ENCODE measurements around the gene CDKN2B-AS1.

CDKN2B-AS1 gene

GRCh38 chr9:22129133-22129532, 134.5 kb downstream of the CDKN2B-AS1 start:
- Histone ChIP-seq H4K12ac (ENCODE audit: low read depth, low read length) (no peak overlapping the region), H3K9ac (ENCODE audit: low read length) (no peak overlapping the region), H3K18ac (ENCODE audit: low read length) (no peak overlapping the region), H3K4me3 (ENCODE audit: low read depth, low read length) (no peak overlapping the region), H3K79me2 (ENCODE audit: control insufficient read depth, insufficient read depth, low read length, poor library complexity) (peaks cover 2% of the 10 kb centered on the region), H3K27me3 (ENCODE audit: insufficient read depth, low read length) (no peaks in the 10 kb centered on the region), H3K4ac (ENCODE audit: low read depth, low read length) (no peak overlapping the region), H3K9me3 (ENCODE audit: insufficient read depth, low read depth, low read length) (no peaks in the 10 kb centered on the region), H3K36me3 (ENCODE audit: control insufficient read depth in 1 of 2, insufficient read depth in 2 of 2, low read length in 2 of 2) (no peaks in the 10 kb centered on the region), H3K27ac (ENCODE audit: low read depth, low read length) (peak overlapping the region; percentile 98), H3K4me2 (ENCODE audit: low read length) (no peak overlapping the region), H3K4me1 (ENCODE audit: control insufficient read depth in 1 of 2, insufficient read depth in 2 of 2, low read length in 2 of 2) (peaks cover 2 to 7% of the 10 kb centered on the region in 2 experiments), H3K14ac (ENCODE audit: low read length) (no peak overlapping the region), H4K8ac (ENCODE audit: low read depth, low read length) (no peak overlapping the region), H2BK120ac (ENCODE audit: insufficient read depth, low read length, poor library complexity) (peak overlapping the region; percentile 81), H2AFZ (ENCODE audit: insufficient read depth, low read length, poor library complexity) (no peak overlapping the region), H2BK12ac (ENCODE audit: low read length) (no peak overlapping the region), H2AK5ac (ENCODE audit: low read length) (no peak overlapping the region), H3K79me1 (ENCODE audit: low read length) (peaks cover 17% of the 10 kb centered on the region), H3K23ac (ENCODE audit: low read length) (no peak overlapping the region), H4K91ac (ENCODE audit: low read depth, low read length) (no peak overlapping the region), H2BK5ac (ENCODE audit: low read depth, low read length, poor library complexity) (no peak overlapping the region)
- no peak for DNase-seq
- WGBS (ENCODE audit: extremely low coverage, insufficient coverage, insufficient read length) = no CpG with 5 or more reads among the region's 1 CpG

GRCh38 chr9:22129633-22130032, 135.0 kb downstream of the CDKN2B-AS1 start:
- Histone ChIP-seq H4K12ac (ENCODE audit: low read depth, low read length) (no peak overlapping the region), H2BK12ac (ENCODE audit: low read length) (no peak overlapping the region), H3K23ac (ENCODE audit: low read length) (no peak overlapping the region), H4K8ac (ENCODE audit: low read depth, low read length) (no peak overlapping the region), H3K14ac (ENCODE audit: low read length) (no peak overlapping the region), H2BK120ac (ENCODE audit: insufficient read depth, low read length, poor library complexity) (peak overlapping the region; percentile 56), H2BK5ac (ENCODE audit: low read depth, low read length, poor library complexity) (no peak overlapping the region), H3K79me1 (ENCODE audit: low read length) (peaks cover 17% of the 10 kb centered on the region), H3K27me3 (ENCODE audit: insufficient read depth, low read length) (no peaks in the 10 kb centered on the region), H3K27ac (ENCODE audit: low read depth, low read length) (peak overlapping the region; percentile 98), H3K4me1 (ENCODE audit: control insufficient read depth in 1 of 2, insufficient read depth in 2 of 2, low read length in 2 of 2) (peaks cover 2 to 7% of the 10 kb centered on the region in 2 experiments), H2AFZ (ENCODE audit: insufficient read depth, low read length, poor library complexity) (no peak overlapping the region), H3K4me3 (ENCODE audit: low read depth, low read length) (no peak overlapping the region), H4K91ac (ENCODE audit: low read depth, low read length) (no peak overlapping the region), H3K4ac (ENCODE audit: low read depth, low read length) (no peak overlapping the region), H3K18ac (ENCODE audit: low read length) (no peak overlapping the region), H3K9ac (ENCODE audit: low read length) (no peak overlapping the region), H3K9me3 (ENCODE audit: insufficient read depth, low read depth, low read length) (no peaks in the 10 kb centered on the region), H3K4me2 (ENCODE audit: low read length) (no peak overlapping the region), H3K36me3 (ENCODE audit: control insufficient read depth in 1 of 2, insufficient read depth in 2 of 2, low read length in 2 of 2) (no peaks in the 10 kb centered on the region), H3K79me2 (ENCODE audit: control insufficient read depth, insufficient read depth, low read length, poor library complexity) (peaks cover 2% of the 10 kb centered on the region), H2AK5ac (ENCODE audit: low read length) (no peak overlapping the region)
- DNase-seq = no peak
- WGBS (ENCODE audit: extremely low coverage, insufficient coverage, insufficient read length) = no CpG with 5 or more reads among the region's 3 CpGs

- H3K9ac ChIP-seq (ENCODE audit: low read length) = no peak overlapping the region
- no peak overlapping the region for H3K4me3 ChIP-seq (ENCODE audit: low read depth, low read length)
- H3K27me3 ChIP-seq (ENCODE audit: insufficient read depth, low read length) = no peaks in the 10 kb centered on the region
- no peaks in the 10 kb centered on the region for H3K36me3 ChIP-seq (ENCODE audit: control insufficient read depth in 1 of 2, insufficient read depth in 2 of 2, low read length in 2 of 2)
- H3K14ac ChIP-seq (ENCODE audit: low read length) = peak overlapping the region; percentile 61
- no peaks in the 10 kb centered on the region for H3K9me3 ChIP-seq (ENCODE audit: insufficient read depth, low read depth, low read length)
- DNase-seq = no peak
- H3K27ac ChIP-seq (ENCODE audit: low read depth, low read length) = no peak overlapping the region
- H3K18ac ChIP-seq (ENCODE audit: low read length) = no peak overlapping the region
- H2AK5ac ChIP-seq (ENCODE audit: low read length) = no peak overlapping the region
- peak overlapping the region; percentile 46 for H3K4ac ChIP-seq (ENCODE audit: low read depth, low read length)
- H4K12ac ChIP-seq (ENCODE audit: low read depth, low read length) = no peak overlapping the region
- H2BK5ac ChIP-seq (ENCODE audit: low read depth, low read length, poor library complexity) = peak overlapping the region; percentile 73
- peak overlapping the region; percentile 60 for H2BK120ac ChIP-seq (ENCODE audit: insufficient read depth, low read length, poor library complexity)
- H3K23ac ChIP-seq (ENCODE audit: low read length) = no peak overlapping the region
- H2AFZ ChIP-seq (ENCODE audit: insufficient read depth, low read length, poor library complexity) = no peak overlapping the region
- peak overlapping the region; percentile 87 for H4K91ac ChIP-seq (ENCODE audit: low read depth, low read length)
- H3K79me2 ChIP-seq (ENCODE audit: control insufficient read depth, insufficient read depth, low read length, poor library complexity) = peaks cover 2% of the 10 kb centered on the region
- no peak overlapping the region for H3K4me2 ChIP-seq (ENCODE audit: low read length)
- peaks cover 20% of the 10 kb centered on the region for H3K79me1 ChIP-seq (ENCODE audit: low read length)
- H2BK12ac ChIP-seq (ENCODE audit: low read length) = peak overlapping the region; percentile 40
- H4K8ac ChIP-seq (ENCODE audit: low read depth, low read length) = no peak overlapping the region
- H3K4me1 ChIP-seq (ENCODE audit: control insufficient read depth in 1 of 2, insufficient read depth in 2 of 2, low read length in 2 of 2) = peaks cover 2 to 7% of the 10 kb centered on the region in 2 experiments
These were observed 137.2 kb downstream of the CDKN2B-AS1 start for GRCh38 chr9:22131817-22132216.

- H3K79me2 ChIP-seq (ENCODE audit: control insufficient read depth, insufficient read depth, low read length, poor library complexity) = no peaks in the 10 kb centered on the region
- peak overlapping the region; percentile 83 for H2AK5ac ChIP-seq (ENCODE audit: low read length)
- H4K12ac ChIP-seq (ENCODE audit: low read depth, low read length) = no peak overlapping the region
- no peak overlapping the region for H3K9ac ChIP-seq (ENCODE audit: low read length)
- WGBS (ENCODE audit: extremely low coverage, insufficient coverage, insufficient read length) = no CpG with 5 or more reads among the region's 2 CpGs
- no peak overlapping the region for H3K4me3 ChIP-seq (ENCODE audit: low read depth, low read length)
- H2BK120ac ChIP-seq (ENCODE audit: insufficient read depth, low read length, poor library complexity) = peak overlapping the region; percentile 88
- H3K14ac ChIP-seq (ENCODE audit: low read length) = peak overlapping the region; percentile 51
- no peak for DNase-seq
- no peak overlapping the region for H3K18ac ChIP-seq (ENCODE audit: low read length)
- no peak overlapping the region for H2AFZ ChIP-seq (ENCODE audit: insufficient read depth, low read length, poor library complexity)
- no peaks in the 10 kb centered on the region for H3K9me3 ChIP-seq (ENCODE audit: insufficient read depth, low read depth, low read length)
- H2BK5ac ChIP-seq (ENCODE audit: low read depth, low read length, poor library complexity) = peak overlapping the region; percentile 79
- H3K4me1 ChIP-seq (ENCODE audit: control insufficient read depth in 1 of 2, insufficient read depth in 2 of 2, low read length in 2 of 2) = peaks cover 0 to 3% of the 10 kb centered on the region in 2 experiments
- no peak overlapping the region for H3K4me2 ChIP-seq (ENCODE audit: low read length)
- peak overlapping the region; percentile 62 for H4K91ac ChIP-seq (ENCODE audit: low read depth, low read length)
- no peaks in the 10 kb centered on the region for H3K36me3 ChIP-seq (ENCODE audit: control insufficient read depth in 1 of 2, insufficient read depth in 2 of 2, low read length in 2 of 2)
- peak overlapping the region; percentile 19 for H4K8ac ChIP-seq (ENCODE audit: low read depth, low read length)
- H3K27me3 ChIP-seq (ENCODE audit: insufficient read depth, low read length) = no peaks in the 10 kb centered on the region
- H3K79me1 ChIP-seq (ENCODE audit: low read length) = peaks cover 17% of the 10 kb centered on the region
- H2BK12ac ChIP-seq (ENCODE audit: low read length) = peak overlapping the region; percentile 99
- no peak overlapping the region for H3K4ac ChIP-seq (ENCODE audit: low read depth, low read length)
- no peak overlapping the region for H3K27ac ChIP-seq (ENCODE audit: low read depth, low read length)
- H3K23ac ChIP-seq (ENCODE audit: low read length) = no peak overlapping the region
These were observed 139.8 kb downstream of the CDKN2B-AS1 start for GRCh38 chr9:22134390-22134789.

Data from trophoblast cell (in vitro differentiated cells and primary cell).